CD4-positive, alpha-beta T cell treated with Interleukin-2 at 100 ng/mL for 4 hours (primary cell): ENCODE data around the gene MYH14.

ENCODE experiments used
- DNase-seq: peaks from one replicate; pipeline ENCODE4 v3.0.0-alpha.2; 2020; ENCODE audit warnings: low spot score

The MYH14 gene

GRCh38 chr19:50203281-50204080 lies at the start of gene MYH14:
Gene MYH14, plus strand, starts transcription at chr19:50203622. Its CDS starts 6,744 bp downstream, at chr19:50210366.
- no peak for DNase-seq

- DNase-seq: no peak
Observed at GRCh38 chr19:50154529-50154928, 48.9 kb upstream of the MYH14 start.

GRCh38 chr19:50155520-50156109 lies 47.8 kb upstream of the MYH14 start:
- no peak for DNase-seq

- no peak for DNase-seq
Observed at GRCh38 chr19:50158577-50158976, 44.8 kb upstream of the MYH14 start.

GRCh38 chr19:50159078-50159477 lies 44.3 kb upstream of the MYH14 start:
- DNase-seq: no peak

- no peak for DNase-seq
Observed at GRCh38 chr19:50162988-50163387, 40.4 kb upstream of the MYH14 start, which contains the start of gene IZUMO2. Gene IZUMO2, minus strand, starts transcription at chr19:50163281. Its CDS starts 87 bp downstream, at chr19:50163194.

- no peak for DNase-seq
Observed at GRCh38 chr19:50167314-50167721, 36.1 kb upstream of the MYH14 start.

GRCh38 chr19:50171752-50172151 lies 31.7 kb upstream of the MYH14 start:
- DNase-seq: no peak

GRCh38 chr19:50172726-50173125 lies 30.7 kb upstream of the MYH14 start:
- no peak for DNase-seq

- no peak for DNase-seq
Observed at GRCh38 chr19:50173127-50173526, 30.3 kb upstream of the MYH14 start.

- no peak for DNase-seq
Observed at GRCh38 chr19:50174100-50174793, 29.2 kb upstream of the MYH14 start.

GRCh38 chr19:50175924-50176323 lies 27.5 kb upstream of the MYH14 start:
- DNase-seq: no peak

GRCh38 chr19:50176775-50177174 lies 26.6 kb upstream of the MYH14 start:
- no peak for DNase-seq

GRCh38 chr19:50178320-50178719 lies 25.1 kb upstream of the MYH14 start:
- no peak for DNase-seq

- DNase-seq: no peak
Observed at GRCh38 chr19:50178859-50179537, 24.4 kb upstream of the MYH14 start.

- no peak for DNase-seq
Observed at GRCh38 chr19:50181121-50181520, 22.3 kb upstream of the MYH14 start.

- no peak for DNase-seq
Observed at GRCh38 chr19:50184196-50184595, 19.2 kb upstream of the MYH14 start.

- DNase-seq: no peak
Observed at GRCh38 chr19:50187937-50188336, 15.5 kb upstream of the MYH14 start.

- DNase-seq: no peak
Observed at GRCh38 chr19:50189331-50189730, 14.1 kb upstream of the MYH14 start.

- DNase-seq: no peak
Observed at GRCh38 chr19:50190439-50190891, 13.0 kb upstream of the MYH14 start.

GRCh38 chr19:50191216-50191615 lies 12.2 kb upstream of the MYH14 start:
- no peak for DNase-seq

- no peak for DNase-seq
Observed at GRCh38 chr19:50192463-50193211, 10.8 kb upstream of the MYH14 start.
